ENCODE data around the gene RAB27B.
A peak's percentile ranks its signal among the peaks of the same experiment; 100 is the strongest.
"Not testable (repeated sequence)": the region's sequence is repeated elsewhere in the genome, so short reads cannot be mapped to it uniquely, and the experiment has no call there.

RAB27B gene, protein sequence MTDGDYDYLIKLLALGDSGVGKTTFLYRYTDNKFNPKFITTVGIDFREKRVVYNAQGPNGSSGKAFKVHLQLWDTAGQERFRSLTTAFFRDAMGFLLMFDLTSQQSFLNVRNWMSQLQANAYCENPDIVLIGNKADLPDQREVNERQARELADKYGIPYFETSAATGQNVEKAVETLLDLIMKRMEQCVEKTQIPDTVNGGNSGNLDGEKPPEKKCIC

DNA sequence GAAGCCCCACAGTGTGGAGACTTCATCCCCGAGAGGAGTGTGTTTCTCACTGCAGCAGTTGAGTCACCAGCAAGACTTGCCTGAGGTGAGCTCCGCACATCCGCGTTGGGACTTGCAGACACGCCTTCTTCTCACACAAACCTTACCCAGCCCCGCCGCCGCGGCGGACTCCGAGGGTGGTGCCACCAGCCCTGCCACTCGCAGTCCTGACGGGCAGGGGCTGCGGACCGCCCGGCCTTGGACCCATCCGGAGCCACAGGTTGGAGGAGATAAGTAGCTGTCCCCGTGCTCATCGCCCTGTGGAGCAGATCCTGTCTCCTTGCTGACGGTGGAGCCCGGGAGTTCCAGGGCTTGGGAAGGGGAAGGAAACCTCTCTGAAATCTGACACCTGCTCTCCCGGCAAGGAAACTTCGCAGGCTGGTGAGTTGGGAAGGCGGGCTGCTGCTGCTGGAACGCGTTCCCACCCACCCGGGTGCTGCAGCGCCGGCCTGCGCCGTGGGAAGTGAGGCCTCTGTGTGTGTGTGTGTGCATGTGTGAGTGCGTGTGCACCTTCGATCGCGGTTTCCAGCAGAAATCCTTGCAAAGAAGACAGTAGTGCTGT lies at the start of gene RAB27B:
TSS of gene RAB27B (plus strand) at position 197 of the 601 bp plus-strand sequence. CDS start 49,109 bp downstream, outside the sequence.
- DNase-seq, result peak; percentile 80

DNA sequence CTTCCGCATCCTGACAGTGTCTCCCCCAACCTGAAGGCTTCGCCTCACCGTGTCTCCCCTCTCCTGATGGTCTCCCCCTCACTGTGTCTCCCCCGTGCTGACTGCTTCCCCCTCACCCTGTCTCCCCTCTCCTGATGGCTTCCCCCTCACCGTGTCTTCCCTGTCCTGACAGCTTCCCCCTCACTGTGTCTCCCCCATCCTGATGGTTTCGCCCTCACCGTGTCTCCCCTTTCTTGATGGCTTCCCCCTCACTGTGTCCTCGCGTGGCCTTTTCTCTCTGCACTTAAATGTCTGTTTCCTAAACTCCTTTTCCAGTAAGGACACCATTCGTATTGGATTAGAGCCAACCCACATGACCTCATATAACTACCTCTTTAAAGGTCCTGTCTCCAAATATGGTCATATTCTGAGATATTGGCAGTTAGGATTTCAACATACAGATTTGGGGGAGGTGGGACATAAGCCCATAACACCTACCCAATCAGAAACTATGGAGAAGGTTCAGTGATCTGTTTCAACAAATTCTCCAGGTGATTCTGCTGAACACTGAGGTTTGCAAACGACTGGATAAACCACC lies 47.9 kb upstream of the RAB27B start:
- DNase-seq, result no peak

DNA sequence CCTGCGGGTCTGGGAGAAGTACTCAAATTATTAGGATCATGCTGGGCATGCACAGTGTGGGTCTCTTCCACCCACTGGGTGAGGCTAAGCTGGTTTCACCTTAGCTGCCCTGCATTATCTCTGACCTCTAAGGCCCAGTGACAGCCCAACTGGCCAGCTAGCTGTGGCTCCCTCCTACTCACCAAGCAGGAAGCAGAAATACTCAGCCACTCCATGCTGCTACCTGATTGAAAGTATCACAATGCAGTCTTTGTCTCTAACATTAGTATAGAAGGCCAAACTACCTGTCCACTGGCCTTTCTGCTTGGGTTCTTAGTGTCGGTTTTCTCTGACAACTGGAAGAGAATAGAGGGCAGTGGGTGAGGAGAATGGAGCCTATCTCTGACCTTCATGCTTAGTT lies 47.3 kb upstream of the RAB27B start:
- DNase-seq, result no peak

DNA sequence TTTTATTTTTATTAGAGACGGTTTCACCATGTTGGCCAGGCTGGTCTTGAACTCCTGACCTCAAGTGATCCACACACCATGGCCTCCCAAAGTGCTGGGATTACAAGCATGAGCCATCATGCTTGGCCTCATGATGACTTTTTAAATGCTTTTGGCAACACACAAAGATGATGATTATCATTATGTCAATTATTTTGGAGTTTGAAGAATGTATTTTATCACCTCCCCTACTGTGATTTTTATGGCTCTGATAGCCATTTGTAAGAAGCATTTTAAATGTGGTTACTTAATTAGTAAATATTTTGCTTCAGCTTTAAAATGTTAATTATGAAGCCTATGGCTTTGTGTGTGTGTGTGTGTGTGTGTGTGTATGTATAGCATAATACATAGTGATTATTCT lies 45.1 kb upstream of the RAB27B start:
- no peak for DNase-seq

DNA sequence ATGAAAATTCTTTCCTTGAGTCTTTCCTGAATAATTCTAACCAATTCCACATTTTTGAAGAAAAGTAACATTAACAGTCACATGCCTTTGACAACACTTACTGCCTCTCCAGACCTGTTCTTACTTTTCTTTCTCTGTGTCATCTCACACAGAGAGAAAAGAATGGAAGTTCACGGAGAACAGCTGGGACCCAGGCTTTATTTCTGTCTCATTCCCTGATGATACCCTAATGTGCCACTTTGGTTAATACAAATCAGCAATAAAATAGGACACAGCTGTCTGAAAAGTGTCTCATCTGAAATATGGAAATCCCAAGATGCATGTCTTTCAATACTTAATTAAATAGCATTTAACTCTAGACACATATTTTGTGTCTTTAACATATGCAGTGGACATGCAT lies 42.1 kb upstream of the RAB27B start:
- DNase-seq, result no peak

DNA sequence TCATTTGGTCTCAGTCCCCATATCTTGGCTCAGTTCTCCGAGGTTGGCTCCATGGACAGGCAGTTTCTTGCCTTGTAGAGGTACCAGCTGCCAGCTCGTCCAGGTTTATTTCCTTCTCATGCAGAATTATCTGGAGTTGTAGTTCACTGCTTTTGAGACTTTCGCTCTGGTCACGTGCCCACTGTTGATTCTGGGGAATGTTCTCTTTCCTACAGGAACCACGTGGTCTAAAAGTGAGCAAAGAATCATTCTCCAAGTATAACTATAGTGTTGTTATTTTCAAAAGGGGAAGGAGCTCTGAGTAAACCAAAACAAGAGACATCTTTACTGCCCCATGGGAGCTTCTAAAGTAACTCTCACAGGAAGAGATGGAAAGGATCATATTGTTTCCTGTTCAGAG lies 41.2 kb upstream of the RAB27B start:
- no peak for DNase-seq

DNA sequence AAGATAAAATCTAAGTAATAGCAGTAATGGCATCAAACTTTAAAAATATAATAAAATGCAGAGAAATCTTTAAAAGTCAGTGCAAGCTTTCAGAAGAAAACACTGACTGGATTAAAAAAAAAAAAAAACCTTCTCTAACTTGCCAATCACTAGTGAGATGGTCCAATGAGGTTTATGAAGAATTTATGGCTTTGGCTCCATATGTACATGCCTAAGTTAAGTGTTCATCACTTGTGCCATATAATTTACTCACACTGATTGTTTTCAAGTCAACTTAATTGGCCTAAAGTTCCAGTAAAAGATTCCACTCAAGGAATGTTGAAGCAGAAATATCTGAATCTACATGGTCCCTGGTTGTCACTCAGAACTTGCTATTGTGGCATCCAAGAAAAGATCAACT lies 40.7 kb upstream of the RAB27B start:
- no peak for DNase-seq

DNA sequence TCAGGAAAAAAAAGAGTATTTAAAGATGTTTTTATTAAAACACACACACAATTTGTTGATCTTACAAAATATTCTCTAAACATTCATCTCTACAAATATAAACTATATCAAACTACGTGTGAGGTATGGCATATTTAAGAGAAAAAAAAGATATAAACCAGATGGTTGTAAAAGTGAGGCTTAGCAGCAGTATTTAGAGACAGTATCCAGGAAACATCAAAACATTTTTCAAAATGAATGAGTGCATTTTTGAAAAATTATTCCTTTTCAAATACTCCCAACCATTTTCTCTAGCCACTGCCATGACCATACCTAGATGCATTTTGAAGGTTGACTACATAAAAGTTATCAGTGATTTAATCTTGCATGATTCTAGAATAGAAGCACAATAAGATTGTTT lies 38.2 kb upstream of the RAB27B start:
- peak; percentile 58 for DNase-seq

DNA sequence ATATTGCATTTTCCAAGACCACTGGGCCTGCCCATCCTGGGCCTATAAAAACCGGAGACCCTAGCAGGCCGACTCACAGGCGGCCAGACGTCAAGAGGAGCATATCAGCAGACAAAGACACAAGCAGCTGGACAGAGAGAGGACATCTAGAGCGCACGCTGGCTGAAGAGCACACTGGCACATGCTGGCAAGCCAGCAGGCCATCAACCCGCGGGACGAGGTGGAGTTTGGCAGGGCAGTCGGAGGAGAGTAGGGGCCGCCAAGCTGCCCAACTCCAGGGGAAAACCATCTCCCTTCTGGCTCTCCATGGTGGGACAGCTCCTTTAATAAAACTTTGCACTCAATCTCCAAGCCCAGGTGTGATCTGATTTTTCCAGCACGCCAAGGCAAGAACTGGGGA lies 36.6 kb upstream of the RAB27B start:
- DNase-seq, result no peak

DNA sequence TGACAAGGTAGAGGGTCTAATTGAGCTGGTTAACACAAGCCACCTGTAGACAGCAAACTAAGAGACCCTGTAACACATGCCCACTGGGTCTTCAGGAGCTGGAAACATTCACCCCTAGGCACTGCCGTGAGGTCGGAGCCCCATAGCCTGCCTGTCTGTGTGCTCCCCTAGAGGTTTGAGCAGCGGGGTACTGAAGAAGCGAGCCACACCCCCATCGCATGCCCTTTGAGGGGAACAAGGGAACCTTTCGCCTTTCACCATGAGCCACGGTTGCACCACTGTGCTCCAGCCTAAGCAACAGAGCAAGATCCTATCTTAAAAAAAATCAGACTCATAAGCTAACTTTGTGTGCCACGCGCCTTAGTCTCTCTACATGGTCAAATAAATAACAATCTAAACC lies 36.2 kb upstream of the RAB27B start:
- DNase-seq, result no peak

DNA sequence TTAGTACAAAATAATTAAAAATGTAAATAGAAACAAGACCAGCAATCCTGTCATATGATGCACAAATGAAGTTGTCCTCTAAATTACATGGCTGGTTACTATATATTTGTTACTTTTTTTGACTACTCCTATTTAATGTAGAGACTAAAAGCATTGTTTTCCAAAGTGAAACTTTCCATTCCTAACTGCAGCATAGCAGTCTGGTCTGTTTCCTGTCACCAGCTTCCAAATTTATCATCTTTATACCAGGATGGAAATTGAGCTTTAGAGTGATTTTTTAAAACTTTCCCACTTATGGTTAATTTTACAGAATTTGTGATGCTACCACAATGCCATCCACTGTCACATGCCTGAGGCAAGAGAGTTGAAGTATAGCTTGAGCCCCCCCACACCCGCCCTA lies 33.5 kb upstream of the RAB27B start:
- no peak for DNase-seq

DNA sequence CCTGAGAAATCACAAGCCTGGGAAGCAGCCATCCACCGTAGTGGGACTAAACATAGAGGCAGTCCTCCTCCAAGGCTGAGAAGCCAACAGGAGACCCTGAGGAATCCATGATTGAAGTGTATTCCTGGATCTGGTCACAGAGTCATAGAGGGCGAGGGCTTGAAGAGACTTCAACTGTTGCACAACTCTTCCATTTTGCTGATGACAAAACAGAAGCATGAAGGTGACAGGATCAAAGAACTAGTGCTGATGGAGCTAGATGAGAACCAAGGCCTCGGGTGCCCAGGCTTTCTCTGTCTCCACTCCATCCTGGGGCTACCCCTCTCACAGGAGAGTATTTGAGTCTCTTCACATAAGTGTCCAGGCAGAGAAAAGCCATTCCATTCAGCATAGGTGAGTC lies 30.1 kb upstream of the RAB27B start:
- DNase-seq, result no peak

DNA sequence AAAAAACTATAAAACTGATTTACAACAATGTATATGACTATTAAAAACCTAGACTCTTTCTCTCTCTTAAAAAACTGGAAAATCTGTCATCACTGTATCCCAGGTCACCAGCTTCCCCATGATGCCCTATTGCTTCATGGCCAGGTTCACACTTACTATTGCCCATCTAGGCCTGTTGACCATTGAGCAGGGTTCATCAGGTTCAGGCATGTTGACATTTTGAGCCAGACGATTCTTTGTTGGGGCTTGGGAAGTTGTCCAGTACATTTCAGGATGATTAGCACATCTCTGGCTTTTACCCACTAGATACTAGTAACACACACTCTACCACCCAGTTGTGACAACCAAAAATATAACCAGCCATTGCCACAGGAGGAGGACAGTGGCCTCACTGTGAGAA lies 26.9 kb upstream of the RAB27B start:
- no peak for DNase-seq

DNA sequence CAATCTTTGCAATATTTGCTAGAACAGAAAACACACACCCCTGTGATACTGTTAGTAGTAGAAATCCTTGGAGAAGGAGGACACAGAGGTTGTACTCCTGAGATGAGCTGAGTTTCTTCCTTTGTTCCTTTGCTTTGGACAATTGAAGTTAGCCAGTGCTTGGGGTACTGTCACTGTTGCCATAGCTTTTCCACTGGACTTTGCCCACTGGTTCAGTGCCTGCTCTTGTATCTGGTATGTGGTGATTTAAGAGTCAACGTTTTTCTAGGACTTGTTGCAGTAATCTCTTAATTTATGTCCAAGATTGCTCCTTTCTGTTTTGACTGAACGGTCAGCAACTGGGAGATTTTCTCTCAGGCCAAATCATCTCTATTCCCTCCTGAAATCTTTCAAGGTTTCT lies 26.1 kb upstream of the RAB27B start:
- no peak for DNase-seq

DNA sequence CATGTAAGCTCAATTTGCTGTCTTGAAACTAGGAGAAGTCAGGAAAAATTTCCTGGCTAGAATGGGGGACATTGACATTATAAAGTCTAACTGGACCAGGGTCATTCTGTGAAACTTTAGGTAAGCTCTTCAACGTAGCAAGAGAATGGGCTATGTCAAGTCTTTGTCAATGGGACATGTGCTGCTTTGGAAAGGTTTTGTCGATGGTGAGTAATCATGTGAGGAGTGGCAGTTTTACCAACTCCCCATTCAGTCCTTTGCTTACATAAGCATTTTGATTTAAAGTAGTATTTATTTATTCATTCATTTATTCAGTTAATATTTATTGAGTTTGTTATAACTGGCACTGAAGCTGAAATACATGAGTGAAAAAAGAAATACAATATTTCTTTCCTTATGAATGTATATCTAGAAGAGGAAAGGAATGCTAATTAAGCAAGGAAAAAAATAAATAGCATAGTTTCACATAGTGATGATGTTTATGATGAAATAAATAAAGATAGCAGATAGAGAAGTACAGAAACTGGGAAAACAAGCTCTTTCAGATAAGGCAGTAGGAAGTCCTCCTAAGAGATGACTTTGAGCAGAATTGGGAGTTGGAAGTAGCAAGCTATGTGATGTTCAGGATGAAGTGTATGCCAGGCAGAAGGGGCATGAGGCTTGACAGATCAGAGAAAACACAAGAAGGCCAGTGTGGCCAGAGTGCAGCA lies 25.4 kb upstream of the RAB27B start:
- DNase-seq, result no peak

DNA sequence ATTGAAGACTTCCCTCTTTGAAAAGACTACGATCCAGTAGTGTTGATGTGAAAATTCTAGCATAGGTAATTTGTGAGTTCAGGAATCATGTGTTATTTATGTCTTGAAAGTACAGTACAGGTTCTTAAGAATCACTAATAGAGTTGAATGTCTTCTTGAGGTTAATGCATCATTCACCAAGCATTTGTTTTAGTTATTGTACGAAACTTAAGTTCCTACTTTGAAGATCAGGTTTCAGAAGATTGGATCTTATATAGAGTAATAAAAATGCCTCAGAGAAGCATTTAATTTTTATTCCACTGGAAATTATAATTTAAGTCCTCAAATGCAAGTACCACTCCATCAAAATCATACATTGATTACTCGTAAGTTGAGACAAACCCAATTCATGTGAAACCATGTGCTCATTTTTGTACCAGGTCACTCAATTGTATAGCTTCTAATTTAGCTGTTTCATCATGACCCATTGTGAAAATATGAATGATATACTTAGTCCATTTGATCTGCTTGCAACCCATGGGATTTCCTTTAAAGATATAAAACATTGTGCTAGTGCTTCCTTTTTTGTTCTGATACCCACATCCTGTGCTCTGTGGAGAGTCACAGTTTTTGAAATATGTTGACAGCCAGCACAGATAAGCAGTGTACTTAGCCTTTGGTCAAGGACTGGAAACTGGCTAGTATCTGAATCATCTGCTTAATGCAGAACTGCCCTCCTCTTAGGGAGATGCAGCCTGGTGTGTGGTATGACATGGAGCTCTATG lies 22.5 kb upstream of the RAB27B start:
- DNase-seq, result peak; percentile 16

DNA sequence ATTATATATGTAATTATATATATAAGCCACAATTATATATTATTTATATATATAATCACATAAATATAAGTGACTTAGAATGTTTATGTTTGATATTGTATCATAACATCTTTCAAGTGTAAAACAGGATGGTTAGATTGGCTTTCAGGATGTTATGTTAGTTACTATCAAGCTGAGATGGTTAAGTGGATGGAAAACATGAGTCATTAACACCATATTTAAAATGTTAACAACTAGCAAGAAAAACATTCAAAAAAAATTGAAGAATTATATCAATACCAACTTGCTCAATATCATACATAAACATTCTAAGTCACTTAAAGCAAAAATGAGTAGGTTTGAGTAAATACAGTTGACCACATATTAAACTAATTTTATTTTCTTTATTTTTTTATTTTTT lies 21.8 kb upstream of the RAB27B start:
- no peak for DNase-seq

DNA sequence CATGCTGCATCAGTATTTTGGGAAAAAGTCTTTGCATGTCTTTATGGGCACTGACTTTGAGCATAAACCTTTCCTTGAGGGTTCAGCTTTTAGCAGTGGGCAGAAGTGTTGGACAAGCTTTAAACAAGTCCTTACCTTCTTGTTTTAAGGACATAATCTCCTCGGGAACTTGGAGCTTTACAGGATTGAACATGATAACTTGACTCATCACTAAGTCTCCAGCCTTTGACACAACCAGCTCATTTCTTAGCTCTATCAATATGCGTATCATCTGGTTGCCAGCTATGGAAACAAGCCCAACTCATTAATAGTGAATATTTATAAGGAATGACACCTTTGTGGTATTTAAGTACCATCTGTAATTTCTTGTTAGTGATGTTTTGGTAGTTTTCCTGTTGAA lies 21.0 kb upstream of the RAB27B start:
- DNase-seq, result no peak

DNA sequence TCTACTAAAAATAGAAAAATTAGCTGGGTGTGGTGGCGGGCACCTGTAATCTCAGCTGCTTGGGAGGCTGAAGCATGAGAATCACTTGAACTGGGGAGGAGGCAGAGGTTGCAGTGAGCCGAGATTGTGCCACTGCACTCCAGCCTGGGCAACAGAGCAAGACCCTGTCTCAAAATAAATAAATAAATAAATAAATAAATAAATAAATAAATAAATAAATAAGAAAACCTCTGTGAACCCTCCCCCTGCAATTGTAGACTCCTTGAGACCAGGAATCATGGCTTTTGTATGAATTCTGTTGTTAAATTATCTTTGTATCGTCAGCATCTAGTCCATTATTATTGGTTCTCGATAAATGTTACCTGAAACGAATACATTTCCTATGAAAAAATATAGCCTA lies 17.6 kb upstream of the RAB27B start:
- not testable (repeated sequence) for DNase-seq

DNA sequence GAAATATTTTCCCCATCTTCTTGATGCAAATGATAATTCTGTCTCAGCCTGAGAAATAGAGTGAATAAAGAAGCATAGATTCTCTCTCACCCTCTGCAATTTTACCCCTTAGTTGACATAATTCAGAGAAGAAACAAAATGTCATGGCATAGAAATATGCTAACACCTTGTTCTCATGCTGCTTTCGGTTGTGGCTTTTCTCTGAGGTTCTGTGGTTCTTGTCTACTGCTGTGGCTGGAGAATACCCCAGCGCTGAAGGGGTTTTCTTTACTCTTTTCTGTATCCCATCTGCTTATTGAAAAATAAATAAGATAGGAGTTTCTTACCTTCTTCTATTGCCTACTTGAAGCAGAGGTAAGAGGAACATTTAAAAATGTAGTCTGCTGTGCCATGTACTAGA lies 15.4 kb upstream of the RAB27B start:
- no peak for DNase-seq

DNA sequence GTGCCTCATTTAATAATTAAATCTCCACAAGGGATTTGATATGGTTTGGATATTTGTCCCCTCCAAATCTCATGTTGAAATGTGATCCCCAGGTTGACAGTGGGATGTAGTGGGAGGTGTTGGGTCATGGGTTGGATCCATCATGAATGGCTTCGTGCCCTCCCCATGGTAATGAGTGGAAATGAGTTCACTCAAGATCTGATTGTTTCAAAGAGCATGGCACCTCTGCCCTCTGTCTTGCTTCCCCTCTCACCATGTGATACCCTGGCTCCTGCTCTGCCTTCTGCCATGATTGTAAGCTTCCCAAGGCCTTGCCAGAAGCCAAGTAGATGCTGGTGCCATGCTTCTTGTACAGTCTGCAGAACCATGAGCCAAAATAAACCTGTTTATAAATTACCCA lies 15.0 kb upstream of the RAB27B start:
- no peak for DNase-seq

DNA sequence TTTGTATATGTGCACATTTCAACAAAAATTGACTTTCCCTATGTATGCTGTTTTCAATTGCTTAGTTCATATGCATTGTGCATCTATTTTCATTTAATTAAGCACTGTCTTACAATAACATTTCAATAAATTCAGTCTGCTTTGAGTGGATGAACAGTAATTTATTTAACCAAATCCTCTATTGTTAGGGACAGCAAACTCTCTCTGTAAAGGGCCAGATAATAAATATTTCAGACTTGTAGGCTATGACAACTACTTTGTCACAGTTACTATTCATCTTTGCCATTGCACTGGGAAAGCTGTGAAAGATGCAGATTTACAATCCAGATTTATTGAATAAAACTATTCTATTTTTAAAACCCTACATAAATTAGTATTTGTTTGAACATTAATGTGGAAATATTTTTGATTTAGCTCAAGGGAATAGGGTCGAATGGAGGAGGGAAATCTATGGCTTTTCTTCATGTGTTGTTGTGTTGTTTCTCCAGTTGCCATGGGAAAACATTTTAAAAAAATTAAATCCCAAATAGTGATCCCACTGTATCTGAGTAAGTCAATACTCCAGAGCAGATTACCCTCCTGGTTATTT lies 14.2 kb upstream of the RAB27B start:
- no peak for DNase-seq

DNA sequence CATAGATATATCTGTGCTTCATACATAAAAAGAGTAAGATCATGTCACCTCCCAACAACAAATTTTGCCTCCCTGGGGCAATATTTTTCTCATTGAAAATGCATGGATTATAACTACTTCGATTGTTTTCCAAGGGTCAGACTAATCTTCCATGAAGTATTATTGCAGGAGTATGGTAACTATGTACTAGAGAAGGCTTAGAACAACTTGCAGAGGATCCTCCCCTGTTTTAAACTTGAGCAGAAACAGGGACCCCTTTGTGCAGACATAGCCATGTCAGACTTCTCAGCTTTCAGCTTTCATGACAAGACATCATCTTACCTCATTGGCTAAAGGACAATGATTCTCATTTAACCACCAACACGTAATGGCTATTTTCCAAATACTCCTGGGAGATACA lies 13.2 kb upstream of the RAB27B start:
- no peak for DNase-seq

Data from kidney glomerular epithelial cell (primary cell).